A549 (cell line): ENCODE data around the gene GALNT18. TPM values are rescaled to one million over a fixed set of nuclear protein-coding genes. Genes with fewer than 3 reads are reported as not detected.

Experiments
- ATAC-seq, 2 experiments: fragments of 200-7000 bp in 1 of 2; fragments of >200 bp in 1 of 2; cut with Nextera tagmentation in 1 of 2; cut with Tn5 transposase in 1 of 2; 3 replicates each; pipeline versions ENCODE4 v1.8.0 to v1.9.1; 2018 to 2020; ENCODE audit warnings: mild to moderate bottlenecking in 1 of 2, moderate library complexity in 1 of 2
- CTCF ChIA-PET: fragments of 300-600 bp; sonication (Branson Sonifier 250); formaldehyde crosslinking; extraction: SDS; loops from one replicate; lab custom pipeline; 2021; ENCODE audit warnings: antibody characterized with exemption, inconsistent platforms; lab: Yijun Ruan, JAX
- POLR2A ChIA-PET: fragments of 350-600 bp; formaldehyde crosslinking; extraction: SDS; loops from one replicate; lab custom pipeline; 2021; ENCODE audit warnings: antibody characterized with exemption, inconsistent platforms; lab: Yijun Ruan, JAX
- DNase-seq, 2 experiments: peaks; one replicate each; pipeline versions ENCODE4 v3.0.0 to v3.0.0-alpha.2; 2011 to 2016; ENCODE audit warnings: low read depth in 1 of 2, low spot score in 1 of 2
- FAIRE-seq: peaks from 2 replicates; lab custom pipeline; 2011; peaks lifted over from hg19 to GRCh38; lab: Jason Lieb, UNC
- H3K27ac ChIP-seq, 2 experiments: fragments of >200 bp; sonication (Bioruptor Twin); formaldehyde crosslinking; 3 replicates each; pipeline ENCODE4 v1.5.1; 2016 to 2017
- H3K4me1 ChIP-seq: fragments of >200 bp; sonication (Bioruptor Twin); formaldehyde crosslinking; 3 replicates; pipeline ENCODE4 v1.6.1; 2016
- H3K4me2 ChIP-seq: fragments of >200 bp; sonication (Bioruptor Twin); formaldehyde crosslinking; 3 replicates; pipeline ENCODE4 v1.6.1; 2016
- H3K4me3 ChIP-seq: fragments of >200 bp; sonication (Bioruptor Twin); formaldehyde crosslinking; 3 replicates; pipeline ENCODE4 v1.5.1; 2016
- H3K9me3 ChIP-seq: fragments of >200 bp; sonication (Bioruptor Twin); formaldehyde crosslinking; 3 replicates; pipeline ENCODE4 v1.6.1; 2016
- BHLHE40 ChIP-seq: IDR thresholded peaks from 2 replicates; pipeline ENCODE4 v1.6.1; 2012; ENCODE audit warnings: low read depth, low read length, inconsistent platforms
- CEBPB ChIP-seq, 2 experiments: fragments of >200 bp in 1 of 2; sonication (Bioruptor Twin) in 1 of 2; formaldehyde crosslinking in 1 of 2; IDR thresholded peaks; 2 replicates each; pipeline ENCODE4 v1.6.1; 2012 to 2016
- CHD4 ChIP-seq: fragments of 200-600 bp; sonication (generic); IDR thresholded peaks from 2 replicates; pipeline ENCODE4 v1.6.1; 2016; ENCODE audit warnings: antibody characterized with exemption, mild to moderate bottlenecking, borderline replicate concordance
- EHMT2 ChIP-seq: fragments of 200-600 bp; sonication (generic); IDR thresholded peaks from 2 replicates; pipeline ENCODE4 v1.6.1; 2016; ENCODE audit warnings: antibody characterized with exemption, low read depth, mild to moderate bottlenecking, moderate library complexity
- EP300 ChIP-seq, 2 experiments: fragments of >200 bp; sonication (Bioruptor Twin); formaldehyde crosslinking; IDR thresholded peaks; 2 replicates in 1 of 2; 3 replicates in 1 of 2; pipeline ENCODE4 v1.6.1; 2016 to 2017
- ESRRA ChIP-seq: fragments of 150-350 bp; IDR thresholded peaks from 2 replicates; pipeline ENCODE4 v1.6.1; 2014; ENCODE audit warnings: mild to moderate bottlenecking, low read length, borderline replicate concordance
- FOSL2 ChIP-seq, 2 experiments: fragments of 450-650 bp in 1 of 2; fragments of >200 bp in 1 of 2; sonication (Bioruptor Twin) in 1 of 2; formaldehyde crosslinking; IDR thresholded peaks; 2 replicates each; pipeline versions ENCODE4 v1.5.0 to v1.6.1; 2016 to 2020; ENCODE audit warnings: mild to moderate bottlenecking in 1 of 2, moderate library complexity in 1 of 2
- FOXS1 ChIP-seq: fragments of 250-450 bp; sonication (Bioruptor Pico); IDR thresholded peaks from 2 replicates; pipeline ENCODE4 v1.5.0; 2020; ENCODE audit warnings: mild to moderate bottlenecking, moderate library complexity
- GATA3 ChIP-seq: IDR thresholded peaks from 2 replicates; pipeline ENCODE4 v1.6.1; 2012; ENCODE audit warnings: borderline replicate concordance
- HOXA7 ChIP-seq: fragments of 250-450 bp; sonication (Bioruptor Pico); IDR thresholded peaks from 2 replicates; pipeline ENCODE4 v1.5.0; 2020; ENCODE audit warnings: mild to moderate bottlenecking, moderate library complexity
- HOXB13 ChIP-seq: fragments of 250-450 bp; sonication (Bioruptor Pico); IDR thresholded peaks from 2 replicates; pipeline ENCODE4 v1.5.0; 2020; ENCODE audit warnings: low read depth, mild to moderate bottlenecking, moderate library complexity
- JUN ChIP-seq, 2 experiments: fragments of >200 bp; sonication (Bioruptor Twin); formaldehyde crosslinking; IDR thresholded peaks; 2 replicates in 1 of 2; 3 replicates in 1 of 2; pipeline ENCODE4 v1.6.1; 2016 to 2017
- JUNB ChIP-seq: fragments of >200 bp; sonication (Bioruptor Twin); formaldehyde crosslinking; IDR thresholded peaks from 2 replicates; pipeline ENCODE4 v1.6.1; 2016
- KDM1A ChIP-seq: fragments of 200-600 bp; sonication (generic); IDR thresholded peaks from 2 replicates; pipeline ENCODE4 v1.6.1; 2016; ENCODE audit warnings: low read depth, mild to moderate bottlenecking
- NFE2L2 ChIP-seq: fragments of 150-350 bp; conservative IDR thresholded peaks from 2 replicates; pipeline ENCODE4 v1.6.1; 2014; ENCODE audit warnings: low read length
- NPAS2 ChIP-seq: fragments of 250-450 bp; sonication (Bioruptor Pico); IDR thresholded peaks from 2 replicates; pipeline ENCODE4 v1.8.0; 2022; ENCODE audit warnings: mild to moderate bottlenecking, moderate library complexity, borderline replicate concordance
- RAD21 ChIP-seq, 2 experiments: fragments of >200 bp in 1 of 2; sonication (Bioruptor Twin) in 1 of 2; formaldehyde crosslinking in 1 of 2; IDR thresholded peaks in 1 of 2; conservative IDR thresholded peaks in 1 of 2; 2 replicates in 1 of 2; 3 replicates in 1 of 2; pipeline ENCODE4 v1.6.1; 2012 to 2018; ENCODE audit warnings: inconsistent platforms in 1 of 2
- RARB ChIP-seq: fragments of 250-450 bp; sonication (Bioruptor Pico); IDR thresholded peaks from 2 replicates; pipeline ENCODE4 v1.8.0; 2021; ENCODE audit warnings: mild to moderate bottlenecking, moderate library complexity
- RCOR1 ChIP-seq: fragments of 150-350 bp; IDR thresholded peaks from 2 replicates; pipeline ENCODE4 v1.6.1; 2014; ENCODE audit warnings: antibody characterized with exemption, low read length, low read depth
- RFX5 ChIP-seq: fragments of 450-650 bp; IDR thresholded peaks from 2 replicates; pipeline ENCODE4 v1.7.1; 2014; ENCODE audit warnings: antibody characterized with exemption, mild to moderate bottlenecking, moderate library complexity
- RNF2 ChIP-seq: fragments of 200-600 bp; sonication (generic); IDR thresholded peaks from 2 replicates; pipeline ENCODE4 v1.6.1; 2016; ENCODE audit warnings: low read depth, mild to moderate bottlenecking, antibody characterized with exemption, moderate library complexity, borderline replicate concordance
- TFCP2L1 ChIP-seq: fragments of 250-450 bp; sonication (Bioruptor Pico); IDR thresholded peaks from 2 replicates; pipeline ENCODE4 v1.5.0; 2021; ENCODE audit warnings: mild to moderate bottlenecking
- ZNF302 ChIP-seq: fragments of 250-450 bp; sonication (Bioruptor Pico); IDR thresholded peaks from 2 replicates; pipeline ENCODE4 v1.9.0; 2021; ENCODE audit warnings: inconsistent platforms, mild to moderate bottlenecking, moderate library complexity
- WGBS: methylation state at CpG from one replicate; pipeline ENCODE4 v1.1.6; 2017; ENCODE audit errors: missing lambda C conversion rate; 5-methylcytosine and 5-hydroxymethylcytosine counted together
- polyA plus RNA-seq, 4 experiments: library from polyadenylated mRNA; depleted of rRNA in 3 of 4; stranded (reverse); fragments of >200 nt; fragmentation: RNase III in 1 of 4; extraction: RNeasy Plus Mini Kit Qiagen cat#74134 plus additional on column Dnase treatment in 1 of 4; gene quantifications; 2 replicates in 3 of 4; 3 replicates in 1 of 4; pipeline ENCODE4 v1.2.3, GENCODE V29; 2011 to 2017
- TF ChIP-seq, protein P1 (sequence below): IDR thresholded peaks from 2 replicates; pipeline ENCODE4 v1.6.1; 2012; ENCODE audit warnings: low read depth, borderline replicate concordance
- TF ChIP-seq, protein P2 (sequence below): fragments of 250-450 bp; sonication (Bioruptor Pico); IDR thresholded peaks from 2 replicates; pipeline ENCODE4 v1.5.0; 2021; ENCODE audit warnings: mild to moderate bottlenecking, moderate library complexity, borderline replicate concordance
- TF ChIP-seq, protein P3 (sequence below): fragments of 150-350 bp; IDR thresholded peaks from 2 replicates; pipeline ENCODE4 v1.6.1; 2014; ENCODE audit warnings: low read depth, mild to moderate bottlenecking, low read length
- TF ChIP-seq, protein P4 (sequence below): fragments of >200 bp; sonication (Bioruptor Twin); formaldehyde crosslinking; IDR thresholded peaks from 3 replicates; pipeline ENCODE4 v1.5.1; 2016

Gene GALNT18
- polyA plus RNA-seq, 2 of the 4 experiments (the other 2 are of a cell fraction): 6.7 to 16.1 TPM

DNA sequence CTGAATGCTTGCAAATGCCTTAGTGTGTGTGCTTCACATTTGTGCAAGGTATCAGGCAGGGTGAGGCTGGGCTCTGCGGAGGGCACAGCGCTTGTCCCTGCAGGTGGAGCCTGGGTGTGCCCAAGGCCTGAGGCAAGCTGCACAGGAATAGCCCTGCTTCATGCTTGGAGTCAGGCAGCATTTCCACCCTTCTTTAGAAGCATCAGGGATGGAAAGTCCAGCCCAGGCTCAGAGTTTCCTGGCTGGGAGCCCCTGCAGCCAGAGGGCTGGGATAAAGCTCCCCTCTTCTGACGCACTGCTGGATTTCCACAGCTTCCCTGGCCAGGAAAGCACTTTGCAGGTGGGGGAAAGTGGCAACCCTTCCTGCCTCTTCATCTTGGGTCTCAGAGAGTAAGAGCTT lies 63.4 kb downstream of the GALNT18 start (continued):
- TF ChIP-seq, protein P1, sequence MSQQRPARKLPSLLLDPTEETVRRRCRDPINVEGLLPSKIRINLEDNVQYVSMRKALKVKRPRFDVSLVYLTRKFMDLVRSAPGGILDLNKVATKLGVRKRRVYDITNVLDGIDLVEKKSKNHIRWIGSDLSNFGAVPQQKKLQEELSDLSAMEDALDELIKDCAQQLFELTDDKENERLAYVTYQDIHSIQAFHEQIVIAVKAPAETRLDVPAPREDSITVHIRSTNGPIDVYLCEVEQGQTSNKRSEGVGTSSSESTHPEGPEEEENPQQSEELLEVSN: no peak
- TF ChIP-seq, all 56 proteins: peak for 0

DNA sequence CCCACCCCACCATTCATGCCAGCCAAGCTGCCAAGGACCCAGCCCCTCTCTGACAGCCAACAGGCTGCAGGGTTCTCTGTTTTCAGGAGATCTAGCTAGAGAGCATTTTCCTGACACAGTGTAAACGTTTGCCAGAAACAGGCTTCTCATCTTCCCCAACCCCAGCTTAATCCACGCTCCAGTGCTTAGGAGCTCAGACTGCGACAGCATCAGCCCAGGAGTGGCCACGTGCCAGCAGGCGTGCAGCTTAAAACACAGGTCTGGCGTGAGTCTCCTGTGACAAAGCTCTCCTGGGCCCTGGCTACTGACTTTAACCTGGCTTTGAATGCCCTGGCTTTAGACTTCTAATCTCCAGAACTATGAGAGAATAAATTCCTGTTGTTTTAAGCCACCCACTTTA lies 66.6 kb downstream of the GALNT18 start:
- no peak overlapping the region for H3K4me2 ChIP-seq
- no peak for TF ChIP-seq NPAS2
- TF ChIP-seq TFCP2L1 (CRISPR knock-in tag): no peak
- TF ChIP-seq JUNB: no peak
- TF ChIP-seq CEBPB (IDR thresholded peaks at IDR 0.05): no peak
- TF ChIP-seq RFX5: no peak
- TF ChIP-seq FOXS1 (CRISPR knock-in tag): no peak
- no peak for TF ChIP-seq ZNF302 (CRISPR knock-in tag)
- TF ChIP-seq, protein P1: no peak
- no peak for TF ChIP-seq HOXB13 (CRISPR knock-in tag)
- TF ChIP-seq RCOR1: no peak
- ChIA-PET CTCF (no interaction called here), POLR2A (no interaction called here)
- DNase-seq: no peak
- no peaks in the 10 kb centered on the region for H3K9me3 ChIP-seq
- H3K4me1 ChIP-seq: no peaks in the 10 kb centered on the region
- FAIRE-seq: no peak
- no peak for ATAC-seq
- H3K4me3 ChIP-seq: no peak overlapping the region
- H3K27ac ChIP-seq: no peak overlapping the region
- 77% methylated on average over 6 of the region's 6 CpGs for WGBS

DNA sequence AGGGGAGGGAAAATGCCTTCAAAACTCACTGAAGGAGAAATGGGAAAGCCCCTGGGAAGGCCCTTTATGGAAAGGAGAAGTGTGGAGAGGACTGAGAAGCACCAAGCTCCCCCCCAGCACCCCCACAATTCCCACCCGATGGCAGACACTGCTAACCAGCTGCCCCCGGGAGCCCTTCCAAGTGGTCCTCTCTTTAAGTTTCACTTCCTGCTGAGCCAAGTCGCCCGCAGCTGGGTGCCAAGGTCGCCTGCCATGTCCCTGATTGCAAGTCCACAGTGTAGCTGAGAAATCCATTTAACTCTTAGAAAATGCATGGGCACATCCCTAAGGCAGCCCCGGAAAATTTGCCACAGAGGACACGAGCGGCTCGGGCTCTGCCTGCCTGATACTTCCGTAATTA lies 68.2 kb downstream of the GALNT18 start:
- WGBS: 91% methylated on average over 7 of the region's 10 CpGs
- Histone ChIP-seq H3K4me2 (no peak overlapping the region), H3K27ac (no peak overlapping the region), H3K4me1 (no peaks in the 10 kb centered on the region), H3K9me3 (no peaks in the 10 kb centered on the region), H3K4me3 (no peak overlapping the region)
- no peak for FAIRE-seq
- ChIA-PET POLR2A (no interaction called here), CTCF (interaction anchor here (1.2 kb wide), 1 partner anchor 234 kb away, joined by 3 read pairs; no protein-coding TSS in a partner anchor)
- TF ChIP-seq RNF2 (no peak), JUN (IDR thresholded peaks at IDR 0.05) (no peak), HOXA7 (CRISPR knock-in tag) (no peak), RAD21 (conservative IDR thresholded peaks at IDR 0.05 in 1 of 2, IDR thresholded peaks at IDR 0.05 in 1 of 2) (no peak), GATA3 (no peak), NFE2L2 (no peak), HOXB13 (CRISPR knock-in tag) (no peak), KDM1A (no peak), RARB (no peak), JUNB (no peak), TFCP2L1 (CRISPR knock-in tag) (no peak)
- TF ChIP-seq, protein P2, sequence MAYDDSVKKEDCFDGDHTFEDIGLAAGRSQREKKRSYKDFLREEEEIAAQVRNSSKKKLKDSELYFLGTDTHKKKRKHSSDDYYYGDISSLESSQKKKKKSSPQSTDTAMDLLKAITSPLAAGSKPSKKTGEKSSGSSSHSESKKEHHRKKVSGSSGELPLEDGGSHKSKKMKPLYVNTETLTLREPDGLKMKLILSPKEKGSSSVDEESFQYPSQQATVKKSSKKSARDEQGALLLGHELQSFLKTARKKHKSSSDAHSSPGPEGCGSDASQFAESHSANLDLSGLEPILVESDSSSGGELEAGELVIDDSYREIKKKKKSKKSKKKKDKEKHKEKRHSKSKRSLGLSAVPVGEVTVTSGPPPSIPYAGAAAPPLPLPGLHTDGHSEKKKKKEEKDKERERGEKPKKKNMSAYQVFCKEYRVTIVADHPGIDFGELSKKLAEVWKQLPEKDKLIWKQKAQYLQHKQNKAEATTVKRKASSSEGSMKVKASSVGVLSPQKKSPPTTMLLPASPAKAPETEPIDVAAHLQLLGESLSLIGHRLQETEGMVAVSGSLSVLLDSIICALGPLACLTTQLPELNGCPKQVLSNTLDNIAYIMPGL: no peak
- DNase-seq: no peak
- no peak for ATAC-seq

DNA sequence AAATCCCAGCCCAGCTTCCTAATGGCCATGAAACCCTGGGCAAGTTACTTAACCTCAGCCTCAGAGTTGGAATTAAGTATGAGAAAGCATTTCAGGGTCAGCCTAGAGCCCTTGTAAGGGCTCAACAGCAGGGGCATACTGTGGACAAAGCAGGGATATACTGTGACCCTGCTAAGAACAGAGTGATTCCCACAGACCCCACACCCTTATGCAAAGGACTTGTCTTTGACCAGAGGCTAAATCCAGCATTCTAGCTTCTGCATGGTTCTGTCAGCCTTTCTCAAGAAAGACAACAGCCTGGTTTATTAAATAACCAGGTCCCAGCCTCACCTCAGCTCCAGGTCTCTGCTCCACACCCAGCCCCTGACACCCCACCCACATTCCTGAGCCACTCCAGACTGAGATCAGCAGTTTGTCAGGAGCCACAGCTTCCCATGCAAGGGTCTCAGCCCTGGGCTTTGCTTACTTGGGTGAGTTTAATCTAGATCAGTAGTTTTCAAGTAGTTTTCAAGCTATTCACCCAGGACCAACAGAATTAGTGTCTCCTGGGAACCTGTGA lies 69.2 kb downstream of the GALNT18 start:
- Histone ChIP-seq H3K4me2 (no peak overlapping the region), H3K4me3 (no peak overlapping the region), H3K9me3 (no peaks in the 10 kb centered on the region), H3K4me1 (no peaks in the 10 kb centered on the region), H3K27ac (no peak overlapping the region)
- ATAC-seq (no peak; a peak in 1 of 6 replicates), FAIRE-seq (no peak), DNase-seq (no peak)
- ChIA-PET POLR2A (no interaction called here), CTCF (no interaction called here)
- TF ChIP-seq ESRRA (no peak), EP300 (IDR thresholded peaks at IDR 0.05) (no peak), CHD4 (no peak), BHLHE40 (no peak), FOSL2 (IDR thresholded peaks at IDR 0.05) (no peak), FOSL2 (CRISPR knock-in tag; IDR thresholded peaks at IDR 0.05) (no peak), EHMT2 (no peak)
- TF ChIP-seq, protein P3, sequence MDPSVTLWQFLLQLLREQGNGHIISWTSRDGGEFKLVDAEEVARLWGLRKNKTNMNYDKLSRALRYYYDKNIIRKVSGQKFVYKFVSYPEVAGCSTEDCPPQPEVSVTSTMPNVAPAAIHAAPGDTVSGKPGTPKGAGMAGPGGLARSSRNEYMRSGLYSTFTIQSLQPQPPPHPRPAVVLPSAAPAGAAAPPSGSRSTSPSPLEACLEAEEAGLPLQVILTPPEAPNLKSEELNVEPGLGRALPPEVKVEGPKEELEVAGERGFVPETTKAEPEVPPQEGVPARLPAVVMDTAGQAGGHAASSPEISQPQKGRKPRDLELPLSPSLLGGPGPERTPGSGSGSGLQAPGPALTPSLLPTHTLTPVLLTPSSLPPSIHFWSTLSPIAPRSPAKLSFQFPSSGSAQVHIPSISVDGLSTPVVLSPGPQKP: no peak
- TF ChIP-seq, protein P4, sequence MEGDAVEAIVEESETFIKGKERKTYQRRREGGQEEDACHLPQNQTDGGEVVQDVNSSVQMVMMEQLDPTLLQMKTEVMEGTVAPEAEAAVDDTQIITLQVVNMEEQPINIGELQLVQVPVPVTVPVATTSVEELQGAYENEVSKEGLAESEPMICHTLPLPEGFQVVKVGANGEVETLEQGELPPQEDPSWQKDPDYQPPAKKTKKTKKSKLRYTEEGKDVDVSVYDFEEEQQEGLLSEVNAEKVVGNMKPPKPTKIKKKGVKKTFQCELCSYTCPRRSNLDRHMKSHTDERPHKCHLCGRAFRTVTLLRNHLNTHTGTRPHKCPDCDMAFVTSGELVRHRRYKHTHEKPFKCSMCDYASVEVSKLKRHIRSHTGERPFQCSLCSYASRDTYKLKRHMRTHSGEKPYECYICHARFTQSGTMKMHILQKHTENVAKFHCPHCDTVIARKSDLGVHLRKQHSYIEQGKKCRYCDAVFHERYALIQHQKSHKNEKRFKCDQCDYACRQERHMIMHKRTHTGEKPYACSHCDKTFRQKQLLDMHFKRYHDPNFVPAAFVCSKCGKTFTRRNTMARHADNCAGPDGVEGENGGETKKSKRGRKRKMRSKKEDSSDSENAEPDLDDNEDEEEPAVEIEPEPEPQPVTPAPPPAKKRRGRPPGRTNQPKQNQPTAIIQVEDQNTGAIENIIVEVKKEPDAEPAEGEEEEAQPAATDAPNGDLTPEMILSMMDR: no peak
